ENCODE data around the gene METTL24.

METTL24 gene

GRCh38 chr6:110357664-110358552 lies at the start of gene METTL24:
Gene METTL24 (minus strand): TSS chr6:110358349. CDS start chr6:110358272, 77 bp downstream.
- DNase-seq: no peak

GRCh38 chr6:110404607-110405006 lies 46.5 kb upstream of the METTL24 start:
- no peak for DNase-seq

GRCh38 chr6:110401585-110402176 lies 43.5 kb upstream of the METTL24 start:
- no peak for DNase-seq

- no peak for DNase-seq
Measured at GRCh38 chr6:110400208-110400607, 42.1 kb upstream of the METTL24 start.

GRCh38 chr6:110399219-110400071 lies 41.3 kb upstream of the METTL24 start:
- no peak for DNase-seq

GRCh38 chr6:110398778-110399177 lies 40.6 kb upstream of the METTL24 start:
- no peak for DNase-seq

- no peak for DNase-seq
Measured at GRCh38 chr6:110395221-110395620, 37.1 kb upstream of the METTL24 start.

GRCh38 chr6:110394409-110394808 lies 36.3 kb upstream of the METTL24 start:
- DNase-seq: no peak

- DNase-seq: no peak
Measured at GRCh38 chr6:110392727-110393126, 34.6 kb upstream of the METTL24 start.

- DNase-seq: no peak
Measured at GRCh38 chr6:110390404-110390803, 32.3 kb upstream of the METTL24 start.

GRCh38 chr6:110389689-110390382 lies 31.7 kb upstream of the METTL24 start:
- no peak for DNase-seq

GRCh38 chr6:110387986-110388385 lies 29.8 kb upstream of the METTL24 start:
- DNase-seq: no peak

GRCh38 chr6:110385458-110385863 lies 27.3 kb upstream of the METTL24 start:
- no peak for DNase-seq

GRCh38 chr6:110378552-110378951 lies 20.4 kb upstream of the METTL24 start:
- DNase-seq: no peak

GRCh38 chr6:110369066-110369465 lies 10.9 kb upstream of the METTL24 start:
- no peak for DNase-seq

- DNase-seq: no peak
Measured at GRCh38 chr6:110368284-110368683, 10.1 kb upstream of the METTL24 start.

- no peak for DNase-seq
Measured at GRCh38 chr6:110367825-110368224, 9.7 kb upstream of the METTL24 start.

GRCh38 chr6:110366975-110367374 lies 8.8 kb upstream of the METTL24 start:
- no peak for DNase-seq

GRCh38 chr6:110366256-110366655 lies 8.1 kb upstream of the METTL24 start:
- DNase-seq: no peak

GRCh38 chr6:110364364-110365105 lies 6.4 kb upstream of the METTL24 start:
- DNase-seq: no peak

GRCh38 chr6:110363748-110364147 lies 5.6 kb upstream of the METTL24 start:
- no peak for DNase-seq

GRCh38 chr6:110360676-110361075 lies 2.5 kb upstream of the METTL24 start:
- peak; percentile 97 for DNase-seq

Data from kidney glomerular epithelial cell (primary cell).